Peyer's patch (tissue), 4 donors: ENCODE data around the gene LONP2.

ENCODE experiments used
- CTCF ChIP-seq, 6 experiments: fragments of 450-650 bp in 4 of 6; fragments of 200-600 bp in 2 of 6; sonication (generic) in 1 of 6; IDR thresholded peaks; one replicate each; pipeline ENCODE4 v1.5.1; 2017 to 2019; ENCODE audit warnings: antibody characterized with exemption in 6 of 6, mild to moderate bottlenecking in 3 of 6, moderate library complexity in 1 of 6
- POLR2A ChIP-seq, 2 donors: fragments of 450-650 bp; IDR thresholded peaks; one replicate each; pipeline ENCODE4 v1.5.1; 2017; ENCODE audit warnings: antibody characterized with exemption in 2 of 2, mild to moderate bottlenecking in 2 of 2, moderate library complexity in 2 of 2

GRCh38 chr16:48294724-48295123, 50.6 kb downstream of the LONP2 start:
- TF ChIP-seq CTCF (IDR thresholded peaks at IDR 0.05) (no peak), POLR2A (IDR thresholded peaks at IDR 0.05) (no peak)
